HepG2 (cell line): ENCODE measurements around the gene MPC1L. TPM values are rescaled to one million over a fixed set of nuclear protein-coding genes. Genes with fewer than 3 reads are reported as not detected.
A peak's percentile ranks its signal among the peaks of the same experiment; 100 is the strongest.
"Not testable (repeated sequence)": the region's sequence is repeated elsewhere in the genome, so short reads cannot be mapped to it uniquely, and the experiment has no call there.

ENCODE experiments used
- ATAC-seq: fragments of 200-7000 bp; cut with Tn5 transposase; 3 replicates; pipeline ENCODE4 v1.9.1; 2020; ENCODE audit warnings: mild to moderate bottlenecking, moderate library complexity
- BruUV-seq: library from RNA; stranded (reverse); fragments of 400-500 nt; replicated peaks from 2 replicates; lab custom pipeline; 2021; lab: Mats Ljungman, UMichigan
- CTCF ChIA-PET: fragments of 300-600 bp; formaldehyde crosslinking; extraction: SDS; loops from one replicate; lab custom pipeline; 2021; ENCODE audit warnings: low total read pairs, inconsistent platforms, low intra/inter-chr PET ratio; lab: Yijun Ruan, JAX
- POLR2A ChIA-PET: fragments of 350-600 bp; sonication (Branson Sonifier 250); formaldehyde crosslinking; loops from one replicate; lab custom pipeline; 2020; ENCODE audit warnings: antibody characterized with exemption, inconsistent platforms; lab: Yijun Ruan, JAX
- DNase-seq: peaks from one replicate; pipeline ENCODE4 v3.0.0-alpha.2; 2015; ENCODE audit warnings: low spot score
- FAIRE-seq: peaks from 3 replicates; lab custom pipeline; 2011; peaks lifted over from hg19 to GRCh38; lab: Jason Lieb, UNC
- H2AFZ ChIP-seq: one replicate; pipeline ENCODE4 v1.6.1; 2011; ENCODE audit warnings: low read length, inconsistent platforms
- H3K27ac ChIP-seq: fragments of 300-600 bp; 3 replicates; pipeline ENCODE4 v1.8.0; 2011; ENCODE audit warnings: mixed run types, mild to moderate bottlenecking, mixed read lengths, low read length, inconsistent platforms; ENCODE audit not compliant: insufficient read depth; ENCODE audit errors: extremely low read length
- H3K27me3 ChIP-seq, 2 experiments: fragments of 200-600 bp in 1 of 2; 2 replicates in 1 of 2; 3 replicates in 1 of 2; pipeline versions ENCODE4 v1.6.0 to v1.8.0; 2011; ENCODE audit warnings: low read length in 2 of 2, mild to moderate bottlenecking in 2 of 2, moderate library complexity in 2 of 2, inconsistent platforms in 1 of 2; ENCODE audit not compliant: insufficient read depth in 2 of 2, control insufficient read depth in 1 of 2
- H3K36me3 ChIP-seq, 2 experiments: fragments of 200-600 bp in 1 of 2; replicated peaks in 1 of 2; 2 replicates in 1 of 2; 3 replicates in 1 of 2; pipeline versions ENCODE4 v1.5.1 to v1.8.0; 2011; ENCODE audit warnings: low read length in 2 of 2, inconsistent platforms in 1 of 2; ENCODE audit not compliant: insufficient read depth in 2 of 2, control insufficient read depth in 1 of 2
- H3K4me1 ChIP-seq: 2 replicates; pipeline ENCODE4 v1.5.1; 2012; ENCODE audit warnings: low read length, inconsistent platforms; ENCODE audit not compliant: insufficient read depth
- H3K4me2 ChIP-seq: 2 replicates; pipeline ENCODE4 v1.6.0; 2011; ENCODE audit warnings: low read depth, low read length, inconsistent platforms
- H3K4me3 ChIP-seq, 3 experiments: fragments of 200-600 bp in 1 of 3; sonication (generic), shearing (Covaris generic) in 1 of 3; replicated peaks in 1 of 3; 2 replicates each; pipeline ENCODE4 v1.5.1; 2011 to 2016; ENCODE audit warnings: low read length in 3 of 3, inconsistent platforms in 2 of 3, low read depth in 2 of 3, mild to moderate bottlenecking in 2 of 3, control low read depth in 1 of 3, mixed read lengths in 1 of 3; ENCODE audit not compliant: insufficient read depth in 1 of 3
- H3K79me2 ChIP-seq: one replicate; pipeline ENCODE4 v1.6.1; 2011; ENCODE audit warnings: low read length, inconsistent platforms; ENCODE audit not compliant: insufficient read depth
- H3K9ac ChIP-seq: 2 replicates; pipeline ENCODE4 v1.6.0; 2011; ENCODE audit warnings: mild to moderate bottlenecking, low read depth, low read length, inconsistent platforms; ENCODE audit not compliant: insufficient read depth
- H3K9me3 ChIP-seq: 2 replicates; pipeline ENCODE4 v1.5.1; 2012; ENCODE audit warnings: mild to moderate bottlenecking, low read length
- H4K20me1 ChIP-seq: 2 replicates; pipeline ENCODE4 v1.6.0; 2011; ENCODE audit warnings: inconsistent platforms, mild to moderate bottlenecking, low read length, moderate library complexity; ENCODE audit not compliant: insufficient read depth
- DMAP1 ChIP-seq: IDR thresholded peaks from 2 replicates; pipeline ENCODE4 v1.6.1; 2016
- MAZ ChIP-seq, 2 experiments: sonication (generic) in 1 of 2; formaldehyde crosslinking in 1 of 2; IDR thresholded peaks; 2 replicates each; pipeline versions ENCODE4 v1.5.0 to v1.6.1; 2012 to 2020; ENCODE audit warnings: low read depth in 2 of 2, mild to moderate bottlenecking in 2 of 2, borderline replicate concordance in 1 of 2, improper control_type of control experiment in 1 of 2, low read length in 1 of 2, missing genetic modification reagents in 1 of 2, moderate library complexity in 1 of 2
- NFATC3 ChIP-seq: sonication (generic); formaldehyde crosslinking; IDR thresholded peaks from 2 replicates; pipeline ENCODE4 v1.5.1; 2020; ENCODE audit warnings: mild to moderate bottlenecking, missing genetic modification reagents
- ZNF256 ChIP-seq: sonication (generic); formaldehyde crosslinking; conservative IDR thresholded peaks from 2 replicates; pipeline ENCODE4 v1.4.0; 2020; ENCODE audit warnings: missing genetic modification reagents
- ZNF382 ChIP-seq: sonication (generic); formaldehyde crosslinking; IDR thresholded peaks from 2 replicates; pipeline ENCODE4 v1.5.0; 2020; ENCODE audit warnings: missing genetic modification reagents, mild to moderate bottlenecking, borderline replicate concordance
- WGBS: methylation state at CpG from one replicate; pipeline ENCODE4 v1.1.6; 2017; ENCODE audit warnings: low lambda C conversion rate; 5-methylcytosine and 5-hydroxymethylcytosine counted together
- in situ Hi-C: cut with HindIII; loops from 2 replicates; pipeline ENCODE4 v1.10.0; 2017; ENCODE audit warnings: low pct_unique_long_range_greater_than_20kb; ENCODE audit not compliant: extremely low pct_ligation_motif_present
- intact Hi-C: fragments of 100-400 bp; cut with micrococcal nuclease; formaldehyde crosslinking; loops from one replicate; pipeline ENCODE4 v1.10.0; 2022; ENCODE audit not compliant: unreplicated experiment
- polyA plus RNA-seq, 8 experiments: library from polyadenylated mRNA; depleted of rRNA in 3 of 8; stranded (reverse) in 7 of 8; unstranded in 1 of 8; fragments of >200 nt; fragmentation: Illumina TruSeq in 4 of 8; extraction: Trizol in 4 of 8; gene quantifications; 2 replicates each; pipeline versions ENCODE4 v1.2.1 to v1.2.3, GENCODE V29; 2011 to 2016; ENCODE audit warnings: low read depth in 4 of 8, missing spikeins in 1 of 8, mixed read lengths in 1 of 8; ENCODE audit not compliant: insufficient read depth in 1 of 8
- total RNA-seq, 5 experiments: library from RNA; depleted of rRNA; stranded (reverse); fragments of >200 nt; fragmentation: Illumina TruSeq; extraction: Trizol; gene quantifications; 2 replicates each; pipeline ENCODE4 v1.2.3, GENCODE V29; 2016; ENCODE audit warnings: low read depth in 1 of 5
- TF ChIP-seq, protein P1 (sequence below): sonication (generic); formaldehyde crosslinking; IDR thresholded peaks from 2 replicates; pipeline ENCODE4 v1.9.0; 2021; ENCODE audit warnings: missing genetic modification reagents, borderline replicate concordance
- TF ChIP-seq, protein P2 (sequence below): sonication (generic); formaldehyde crosslinking; IDR thresholded peaks from 2 replicates; pipeline ENCODE4 v1.5.1; 2020; ENCODE audit warnings: mild to moderate bottlenecking, missing genetic modification reagents, moderate library complexity
- TF ChIP-seq, protein P3 (sequence below): sonication (generic); formaldehyde crosslinking; IDR thresholded peaks from 2 replicates; pipeline ENCODE4 v1.4.0; 2020; ENCODE audit warnings: mild to moderate bottlenecking, missing genetic modification reagents

MPC1L gene
- total and polyA plus RNA-seq, 2 of the 13 experiments (the other 11 are each of a cell fraction or from before 2014, with no cell fraction given), result not detected

DNA sequence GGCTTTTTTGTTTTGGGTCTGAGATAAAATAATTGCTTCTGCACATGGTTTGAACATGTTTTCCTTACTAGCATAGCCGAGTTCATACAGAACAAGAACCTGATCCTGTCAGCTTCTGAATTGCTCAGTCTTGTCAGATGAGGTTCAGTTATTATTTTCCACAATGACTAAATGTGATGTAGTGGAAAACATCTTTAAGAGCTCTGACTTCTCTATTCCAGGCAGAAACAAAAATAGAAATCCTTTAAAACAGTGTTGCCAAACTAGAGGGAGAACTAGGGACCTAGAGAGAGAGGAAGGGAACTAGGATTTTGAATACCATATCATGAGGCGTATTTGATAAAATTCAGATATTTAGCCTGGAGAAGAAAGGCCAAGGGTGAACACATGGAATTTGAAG, 40.4 kb upstream of the MPC1L start:
- H3K79me2 ChIP-seq, result peaks cover 21% of the 10 kb centered on the region
- intact Hi-C loops (loop anchor here (10.0 kb wide), 1 partner anchor 62 kb away; the partner anchor contains the start of gene CXorf38), in situ Hi-C loops (no loop called here)
- no peak overlapping the region for H3K27ac ChIP-seq
- ChIA-PET POLR2A (no interaction called here), CTCF (no interaction called here)
- H3K4me3 ChIP-seq, result no peak overlapping the region
- H3K36me3 ChIP-seq, result no peaks in the 10 kb centered on the region
- WGBS, result 92% methylated on average over 2 of the region's 2 CpGs
- H2AFZ ChIP-seq, result no peak overlapping the region
- no TSS peak for BruUV-seq
- H4K20me1 ChIP-seq, result no peaks in the 10 kb centered on the region
- H3K9ac ChIP-seq, result no peak overlapping the region
- DNase-seq, result no peak
- H3K27me3 ChIP-seq, result no peaks in the 10 kb centered on the region; a peak in 1 of 5 replicates
- H3K9me3 ChIP-seq, result no peaks in the 10 kb centered on the region
- peaks cover 47% of the 10 kb centered on the region for H3K4me1 ChIP-seq
- no peak for FAIRE-seq
- H3K4me2 ChIP-seq, result no peak overlapping the region
- TF ChIP-seq NFATC3 (no peak), ZNF256 (no peak), MAZ (IDR thresholded peaks at IDR 0.05; ENCODE audit: borderline replicate concordance, low read depth, low read length) (no peak), MAZ (CRISPR knock-in tag; IDR thresholded peaks at IDR 0.05; ENCODE audit: low read depth) (no peak), DMAP1 (CRISPR knock-in tag) (no peak), ZNF382 (CRISPR knock-in tag) (no peak)
- TF ChIP-seq, protein P1, sequence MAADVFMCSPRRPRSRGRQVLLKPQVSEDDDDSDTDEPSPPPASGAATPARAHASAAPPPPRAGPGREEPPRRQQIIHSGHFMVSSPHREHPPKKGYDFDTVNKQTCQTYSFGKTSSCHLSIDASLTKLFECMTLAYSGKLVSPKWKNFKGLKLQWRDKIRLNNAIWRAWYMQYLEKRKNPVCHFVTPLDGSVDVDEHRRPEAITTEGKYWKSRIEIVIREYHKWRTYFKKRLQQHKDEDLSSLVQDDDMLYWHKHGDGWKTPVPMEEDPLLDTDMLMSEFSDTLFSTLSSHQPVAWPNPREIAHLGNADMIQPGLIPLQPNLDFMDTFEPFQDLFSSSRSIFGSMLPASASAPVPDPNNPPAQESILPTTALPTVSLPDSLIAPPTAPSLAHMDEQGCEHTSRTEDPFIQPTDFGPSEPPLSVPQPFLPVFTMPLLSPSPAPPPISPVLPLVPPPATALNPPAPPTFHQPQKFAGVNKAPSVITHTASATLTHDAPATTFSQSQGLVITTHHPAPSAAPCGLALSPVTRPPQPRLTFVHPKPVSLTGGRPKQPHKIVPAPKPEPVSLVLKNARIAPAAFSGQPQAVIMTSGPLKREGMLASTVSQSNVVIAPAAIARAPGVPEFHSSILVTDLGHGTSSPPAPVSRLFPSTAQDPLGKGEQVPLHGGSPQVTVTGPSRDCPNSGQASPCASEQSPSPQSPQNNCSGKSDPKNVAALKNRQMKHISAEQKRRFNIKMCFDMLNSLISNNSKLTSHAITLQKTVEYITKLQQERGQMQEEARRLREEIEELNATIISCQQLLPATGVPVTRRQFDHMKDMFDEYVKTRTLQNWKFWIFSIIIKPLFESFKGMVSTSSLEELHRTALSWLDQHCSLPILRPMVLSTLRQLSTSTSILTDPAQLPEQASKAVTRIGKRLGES (CRISPR knock-in tag), result no peak
- TF ChIP-seq, protein P2, sequence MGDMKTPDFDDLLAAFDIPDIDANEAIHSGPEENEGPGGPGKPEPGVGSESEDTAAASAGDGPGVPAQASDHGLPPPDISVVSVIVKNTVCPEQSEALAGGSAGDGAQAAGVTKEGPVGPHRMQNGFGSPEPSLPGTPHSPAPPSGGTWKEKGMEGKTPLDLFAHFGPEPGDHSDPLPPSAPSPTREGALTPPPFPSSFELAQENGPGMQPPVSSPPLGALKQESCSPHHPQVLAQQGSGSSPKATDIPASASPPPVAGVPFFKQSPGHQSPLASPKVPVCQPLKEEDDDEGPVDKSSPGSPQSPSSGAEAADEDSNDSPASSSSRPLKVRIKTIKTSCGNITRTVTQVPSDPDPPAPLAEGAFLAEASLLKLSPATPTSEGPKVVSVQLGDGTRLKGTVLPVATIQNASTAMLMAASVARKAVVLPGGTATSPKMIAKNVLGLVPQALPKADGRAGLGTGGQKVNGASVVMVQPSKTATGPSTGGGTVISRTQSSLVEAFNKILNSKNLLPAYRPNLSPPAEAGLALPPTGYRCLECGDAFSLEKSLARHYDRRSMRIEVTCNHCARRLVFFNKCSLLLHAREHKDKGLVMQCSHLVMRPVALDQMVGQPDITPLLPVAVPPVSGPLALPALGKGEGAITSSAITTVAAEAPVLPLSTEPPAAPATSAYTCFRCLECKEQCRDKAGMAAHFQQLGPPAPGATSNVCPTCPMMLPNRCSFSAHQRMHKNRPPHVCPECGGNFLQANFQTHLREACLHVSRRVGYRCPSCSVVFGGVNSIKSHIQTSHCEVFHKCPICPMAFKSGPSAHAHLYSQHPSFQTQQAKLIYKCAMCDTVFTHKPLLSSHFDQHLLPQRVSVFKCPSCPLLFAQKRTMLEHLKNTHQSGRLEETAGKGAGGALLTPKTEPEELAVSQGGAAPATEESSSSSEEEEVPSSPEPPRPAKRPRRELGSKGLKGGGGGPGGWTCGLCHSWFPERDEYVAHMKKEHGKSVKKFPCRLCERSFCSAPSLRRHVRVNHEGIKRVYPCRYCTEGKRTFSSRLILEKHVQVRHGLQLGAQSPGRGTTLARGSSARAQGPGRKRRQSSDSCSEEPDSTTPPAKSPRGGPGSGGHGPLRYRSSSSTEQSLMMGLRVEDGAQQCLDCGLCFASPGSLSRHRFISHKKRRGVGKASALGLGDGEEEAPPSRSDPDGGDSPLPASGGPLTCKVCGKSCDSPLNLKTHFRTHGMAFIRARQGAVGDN (CRISPR knock-in tag), result no peak
- TF ChIP-seq, protein P3, sequence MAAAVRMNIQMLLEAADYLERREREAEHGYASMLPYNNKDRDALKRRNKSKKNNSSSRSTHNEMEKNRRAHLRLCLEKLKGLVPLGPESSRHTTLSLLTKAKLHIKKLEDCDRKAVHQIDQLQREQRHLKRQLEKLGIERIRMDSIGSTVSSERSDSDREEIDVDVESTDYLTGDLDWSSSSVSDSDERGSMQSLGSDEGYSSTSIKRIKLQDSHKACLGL (CRISPR knock-in tag), result no peak
- no peak for ATAC-seq

DNA sequence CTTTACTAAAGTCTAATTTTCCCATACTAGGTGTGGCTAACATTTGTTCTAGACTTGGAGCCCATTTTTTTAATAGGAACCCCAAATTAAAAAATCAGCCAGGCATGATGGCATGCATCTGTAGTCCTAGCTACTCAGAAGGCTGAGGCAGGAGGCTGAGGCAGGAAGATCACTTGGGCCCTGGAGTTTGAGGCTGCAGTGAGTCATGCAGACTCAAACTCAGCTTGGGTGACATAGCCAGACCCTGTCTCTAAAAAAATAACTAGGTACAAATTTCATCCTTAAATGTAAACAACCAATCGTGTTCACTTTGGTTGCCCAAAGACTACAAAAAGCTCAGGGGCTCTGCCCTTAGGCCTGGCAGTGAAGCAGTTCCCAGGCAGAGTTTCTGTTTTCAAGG, 35.6 kb upstream of the MPC1L start:
- BruUV-seq, H3K79me2 ChIP-seq, H3K36me3 ChIP-seq, POLR2A ChIA-PET, CTCF ChIA-PET, H3K27me3 ChIP-seq, ATAC-seq, H3K4me3 ChIP-seq, H3K27ac ChIP-seq, H3K9me3 ChIP-seq, H3K4me2 ChIP-seq, DNase-seq, H3K9ac ChIP-seq, H2AFZ ChIP-seq, in situ Hi-C loops, H4K20me1 ChIP-seq: not testable (repeated sequence)
- WGBS, result 14% methylated on average over 1 of the region's 1 CpG
- intact Hi-C loops, result loop anchor here (10.0 kb wide), 1 partner anchor 57 kb away; the partner anchor contains the start of gene CXorf38
- H3K4me1 ChIP-seq, result 0 out of 2 replicates have a peak, but pooled peaks cover 25% of the 10 kb centered on the region
- peak; percentile 53 for FAIRE-seq
